Eye (tissue), 1 donor: ENCODE measurements around the gene FAM9C.
"Not testable (repeated sequence)": the region's sequence is repeated elsewhere in the genome, so short reads cannot be mapped to it uniquely, and the experiment has no call there.

Experiments
- DNase-seq: peaks from one replicate; pipeline ENCODE4 v3.0.0-alpha.2; 2015

FAM9C gene

DNA sequence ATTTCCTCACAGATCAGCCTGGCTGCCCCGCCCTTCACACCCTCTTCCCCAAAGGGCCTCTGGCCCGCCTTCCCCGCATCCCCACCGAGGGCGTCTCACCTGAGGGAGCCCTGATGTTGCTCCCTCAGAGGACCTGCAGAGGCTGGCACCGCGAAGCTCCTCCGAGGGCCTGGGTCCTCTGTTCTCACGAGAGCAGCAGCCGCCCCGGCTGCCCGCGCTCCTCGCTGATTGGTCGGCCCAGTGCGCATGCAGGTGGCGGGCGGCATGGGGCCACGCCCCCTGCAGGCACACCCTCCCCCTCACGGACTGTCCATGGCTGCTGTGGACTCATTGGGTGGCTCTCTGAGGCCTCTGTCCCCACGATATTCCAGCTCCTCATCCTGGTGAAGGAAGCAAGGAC is at the start of gene FAM9C:
Gene FAM9C (minus strand): TSS at position 180 of the 400 bp plus-strand sequence. CDS start 831 bp downstream, outside the sequence.
- no peak for DNase-seq

DNA sequence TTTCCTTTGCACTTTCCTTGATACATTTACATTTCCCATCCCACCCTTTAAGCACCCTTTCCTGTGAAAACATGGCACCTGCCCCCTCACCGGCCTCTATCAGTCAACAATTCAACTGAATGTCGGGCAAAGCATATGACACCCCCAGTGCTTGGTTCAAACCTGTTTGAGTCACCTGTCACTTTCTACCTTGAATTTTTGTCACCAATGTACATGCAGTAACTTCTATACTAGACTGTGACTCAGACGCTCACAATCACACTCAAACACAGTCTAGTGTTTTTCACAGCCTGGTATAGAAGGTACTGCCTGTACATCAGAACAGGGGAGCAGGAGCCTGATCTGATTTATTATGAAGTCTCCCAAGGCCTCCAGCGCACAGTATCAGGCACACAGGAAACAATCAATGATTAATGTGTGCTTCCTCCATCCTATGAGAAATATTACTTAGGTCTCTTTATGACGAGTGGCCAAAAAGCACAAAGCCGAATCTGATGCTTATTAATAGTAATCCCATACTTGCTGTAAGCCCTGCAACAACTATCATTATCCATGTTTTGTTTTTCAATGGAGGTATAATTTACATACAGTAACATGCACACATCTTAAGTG is 49.2 kb upstream of the FAM9C start:
- DNase-seq: no peak

DNA sequence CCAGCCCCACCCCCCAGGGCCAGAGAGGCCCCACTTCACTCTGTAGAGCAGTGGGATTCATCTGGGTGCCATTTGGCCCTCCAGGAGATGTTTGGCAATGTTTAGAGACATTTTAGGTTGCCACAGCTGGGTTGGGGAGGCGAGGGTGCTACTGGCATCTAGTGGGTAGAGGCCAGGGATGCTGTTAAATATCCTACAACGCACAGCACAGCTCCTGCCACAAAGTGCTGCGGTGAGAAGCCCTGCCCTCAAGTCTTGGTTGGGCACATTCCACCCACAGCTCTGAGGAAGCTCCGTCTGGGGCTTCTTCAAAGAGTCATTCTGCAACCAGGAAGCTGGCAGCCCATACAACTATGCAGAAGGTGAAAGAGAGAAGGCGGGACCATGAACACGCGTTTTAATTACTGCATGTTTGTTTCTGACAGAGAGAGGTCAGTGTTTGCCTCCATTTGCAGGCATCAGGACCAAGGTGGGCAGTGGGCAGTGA is 48.1 kb upstream of the FAM9C start:
- no peak for DNase-seq

DNA sequence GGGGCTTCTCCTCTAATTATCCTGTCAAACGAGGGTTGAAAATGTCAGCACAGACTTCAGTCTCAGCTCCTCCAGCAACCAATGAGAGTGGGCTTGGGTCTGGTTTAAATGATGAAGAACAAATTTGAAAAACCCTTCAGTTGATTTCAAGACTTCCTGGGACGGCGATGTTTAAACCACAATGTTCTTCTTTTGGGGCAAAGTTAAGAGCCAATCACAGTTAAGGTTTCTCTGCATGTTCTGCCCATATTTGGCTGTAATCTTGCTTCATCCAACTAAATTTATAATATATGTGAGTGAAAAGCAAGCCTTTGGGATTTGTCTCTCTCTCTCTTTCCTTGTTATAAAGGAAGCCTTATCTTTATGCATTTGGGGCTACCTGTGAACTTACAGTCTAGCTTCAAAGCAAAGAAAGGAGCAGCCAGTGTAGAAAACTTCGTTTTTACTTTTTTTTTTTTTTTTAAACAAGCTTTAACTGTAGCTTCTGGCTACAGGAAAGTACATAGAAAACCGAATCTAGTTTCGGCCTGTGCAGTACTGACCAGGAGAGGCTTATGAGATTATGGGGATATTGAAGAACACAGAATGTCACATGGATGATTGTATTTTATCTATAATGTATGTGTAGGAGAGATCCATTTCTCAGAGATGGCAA is 46.8 kb upstream of the FAM9C start:
- DNase-seq: no peak

DNA sequence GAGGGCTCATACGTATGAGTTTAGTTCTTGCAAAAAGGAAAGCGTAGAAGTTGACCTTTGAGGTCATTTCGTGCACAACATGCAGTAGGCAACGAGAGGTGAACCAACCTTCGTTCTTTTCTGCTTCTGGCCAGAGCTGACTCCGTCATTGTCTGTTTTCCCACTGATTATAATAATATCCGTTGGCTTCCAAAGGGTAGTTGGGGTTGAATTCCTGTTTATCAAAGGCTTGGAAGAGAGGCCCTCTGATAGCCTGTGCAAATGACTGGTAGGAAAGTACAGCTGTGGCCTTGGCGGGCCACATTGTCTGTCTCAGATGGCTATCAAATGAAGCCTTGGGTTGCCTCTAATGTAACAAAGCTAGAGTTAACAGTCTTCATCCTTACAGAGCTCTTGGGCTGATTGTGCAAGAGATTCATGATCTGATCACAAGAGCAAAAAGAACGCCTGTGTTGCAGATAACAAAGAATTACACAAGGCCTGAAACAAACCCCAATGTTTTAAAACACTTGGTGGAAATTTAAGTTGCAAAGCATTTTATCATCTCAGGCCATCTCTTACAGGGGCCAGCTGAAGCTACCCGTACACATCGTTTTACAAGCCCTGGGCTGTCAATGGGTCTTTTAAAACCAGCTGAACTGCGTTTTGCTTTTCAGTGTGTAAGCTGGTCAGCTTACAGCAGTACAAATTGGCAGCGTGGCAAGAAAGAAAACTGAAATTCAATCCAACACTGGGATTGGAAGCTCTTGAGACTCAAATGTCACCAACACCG is 46.1 kb upstream of the FAM9C start:
- DNase-seq: no peak

DNA sequence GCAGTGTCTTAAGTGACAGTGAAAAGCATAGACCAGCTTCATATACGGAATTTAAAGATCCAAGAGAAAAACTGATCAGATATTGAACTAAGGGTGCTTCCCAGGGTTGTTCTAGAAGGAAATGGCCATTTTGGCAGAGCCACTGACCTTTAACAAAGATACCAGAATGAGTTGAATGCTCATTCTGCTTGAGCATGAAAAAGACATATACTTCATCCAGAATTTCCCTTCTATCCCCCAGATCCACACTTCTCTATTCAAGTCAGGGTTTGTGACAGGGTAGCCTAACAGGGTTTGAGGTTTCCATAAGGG is 45.6 kb upstream of the FAM9C start:
- DNase-seq: no peak

DNA sequence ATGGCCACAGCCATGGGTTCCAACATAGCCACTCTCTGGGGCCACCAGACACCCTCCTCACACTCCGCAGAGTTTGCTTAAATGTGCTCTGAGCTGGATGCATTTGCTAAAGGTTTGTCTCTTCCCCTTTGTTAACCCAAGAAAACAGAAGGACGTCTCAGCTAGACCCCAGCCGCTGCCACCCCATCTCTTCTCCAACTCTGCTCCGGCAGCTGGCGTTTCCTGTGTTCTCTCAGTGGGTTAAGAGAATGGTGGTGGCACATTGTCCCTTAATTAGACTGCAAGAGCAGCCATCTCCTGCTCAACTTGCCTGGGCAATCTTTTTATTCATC is 43.7 kb upstream of the FAM9C start:
- no peak for DNase-seq

DNA sequence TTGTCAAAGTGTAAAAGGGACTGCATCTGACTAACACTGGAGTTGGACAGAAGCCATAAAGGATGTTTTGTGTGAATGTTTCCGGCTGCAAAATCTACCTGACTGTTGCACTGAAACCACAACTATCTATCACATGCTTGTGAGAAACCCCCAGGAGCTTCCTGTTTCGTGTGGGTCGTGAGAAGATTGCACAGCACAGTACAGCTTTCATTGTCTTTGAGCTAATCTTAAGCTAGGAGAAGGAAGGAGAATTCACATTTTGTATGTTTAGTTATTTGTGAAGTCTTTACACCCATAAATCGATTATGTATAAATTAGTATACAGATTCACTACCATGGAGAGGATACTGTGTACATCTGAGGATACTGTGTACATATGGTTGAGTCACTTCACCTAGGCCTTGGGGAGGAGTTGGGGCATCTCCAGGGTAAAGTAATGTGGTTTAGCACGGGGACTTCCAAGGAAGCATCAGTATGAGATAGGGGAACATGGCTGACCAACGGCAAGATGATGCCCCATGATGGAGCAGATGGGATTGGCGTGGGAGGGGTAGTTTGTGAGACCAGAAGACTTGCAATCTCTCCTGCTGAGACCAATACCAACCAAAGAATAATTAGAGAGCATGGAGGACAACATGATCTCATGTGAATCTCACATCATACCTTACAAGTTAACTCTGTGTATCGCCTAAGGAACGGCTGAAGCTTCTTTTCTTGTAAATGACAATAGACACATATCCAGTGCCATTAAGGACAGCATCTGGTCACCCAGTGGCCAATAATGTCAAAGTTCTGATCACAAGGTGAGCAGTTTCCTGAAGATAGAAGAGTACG is 43.1 kb upstream of the FAM9C start:
- DNase-seq: no peak

DNA sequence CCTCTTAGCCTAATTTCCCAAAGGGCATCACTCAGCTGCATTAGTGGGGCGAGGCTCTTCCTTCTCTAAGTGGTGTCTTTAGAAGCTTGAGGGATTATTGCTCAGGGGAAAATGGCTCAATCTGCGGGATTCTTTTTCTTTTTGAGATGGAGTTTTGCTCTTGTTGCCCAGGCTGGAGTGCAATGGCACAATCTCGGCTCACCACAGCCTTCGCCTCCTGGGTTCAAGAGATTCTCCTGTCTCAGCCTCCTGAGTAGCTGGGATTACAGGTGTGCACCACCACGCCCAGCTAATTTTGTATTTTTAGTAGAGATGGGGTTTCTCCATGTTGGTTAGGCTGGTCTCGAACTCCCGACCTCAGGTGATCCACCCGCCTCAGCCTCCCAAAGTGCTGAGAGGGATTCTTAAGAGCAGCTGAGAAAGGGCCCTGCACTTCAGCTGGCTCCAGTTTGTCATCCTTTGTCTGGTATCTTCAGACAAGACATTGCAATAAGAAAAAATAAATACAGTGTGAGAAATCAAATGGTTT is 42.4 kb upstream of the FAM9C start:
- not testable (repeated sequence) for DNase-seq

DNA sequence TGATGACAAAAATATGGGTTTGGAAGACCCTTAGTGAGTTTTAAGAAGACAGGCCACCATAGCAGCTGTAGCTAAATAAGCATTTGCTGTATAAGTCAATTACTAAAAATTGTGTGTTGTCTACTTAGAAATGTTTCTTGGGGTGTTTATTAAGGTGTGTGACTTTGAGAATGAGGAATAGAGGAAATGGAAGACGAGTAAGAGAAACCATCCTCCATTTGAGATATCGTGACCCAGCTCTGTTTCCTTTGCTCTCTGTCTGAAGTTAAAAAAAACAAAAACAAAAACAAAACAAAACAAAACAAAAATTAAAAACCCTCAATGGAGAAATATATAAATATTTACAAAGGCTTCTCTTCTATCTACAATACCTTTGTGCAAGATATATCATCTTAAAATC is 41.7 kb upstream of the FAM9C start:
- no peak for DNase-seq

DNA sequence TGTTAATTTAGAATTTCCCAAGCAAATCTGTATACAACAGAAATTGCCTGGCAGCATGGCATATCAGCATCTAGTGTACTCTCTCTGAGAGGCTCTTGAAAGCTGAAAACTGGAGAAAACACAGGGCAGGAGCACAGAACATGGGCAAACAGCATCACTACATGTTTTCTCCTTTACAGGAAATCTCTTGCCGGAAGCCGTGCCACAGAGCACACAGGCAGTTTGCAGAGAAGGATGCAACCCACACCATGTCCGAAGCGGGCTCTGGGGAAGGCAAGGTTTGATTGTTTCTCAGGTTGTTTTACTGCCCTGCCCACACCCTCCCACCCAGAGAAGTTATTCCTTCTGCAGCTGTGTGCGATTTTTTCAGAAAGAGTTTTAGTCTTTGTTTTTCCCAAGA is 41.1 kb upstream of the FAM9C start:
- DNase-seq: no peak

DNA sequence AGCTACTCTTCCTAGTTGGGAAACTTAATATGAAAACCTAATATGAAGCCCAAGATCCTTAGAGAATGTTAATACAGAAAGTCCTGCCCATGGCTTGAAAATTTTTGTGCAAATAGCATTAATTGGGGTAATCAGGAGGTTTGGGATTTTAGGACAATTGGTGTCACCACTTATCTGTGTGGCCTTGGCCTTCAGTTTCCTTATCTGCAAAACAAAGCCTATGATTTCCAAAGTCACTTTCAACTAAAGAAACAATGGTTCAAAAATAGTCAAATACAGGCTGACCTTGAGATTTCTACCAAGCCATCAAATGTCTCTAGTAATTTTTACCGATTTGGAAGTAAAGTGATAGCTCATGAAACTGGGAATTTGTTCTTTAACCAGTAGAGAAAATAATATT is 40.2 kb upstream of the FAM9C start:
- no peak for DNase-seq

DNA sequence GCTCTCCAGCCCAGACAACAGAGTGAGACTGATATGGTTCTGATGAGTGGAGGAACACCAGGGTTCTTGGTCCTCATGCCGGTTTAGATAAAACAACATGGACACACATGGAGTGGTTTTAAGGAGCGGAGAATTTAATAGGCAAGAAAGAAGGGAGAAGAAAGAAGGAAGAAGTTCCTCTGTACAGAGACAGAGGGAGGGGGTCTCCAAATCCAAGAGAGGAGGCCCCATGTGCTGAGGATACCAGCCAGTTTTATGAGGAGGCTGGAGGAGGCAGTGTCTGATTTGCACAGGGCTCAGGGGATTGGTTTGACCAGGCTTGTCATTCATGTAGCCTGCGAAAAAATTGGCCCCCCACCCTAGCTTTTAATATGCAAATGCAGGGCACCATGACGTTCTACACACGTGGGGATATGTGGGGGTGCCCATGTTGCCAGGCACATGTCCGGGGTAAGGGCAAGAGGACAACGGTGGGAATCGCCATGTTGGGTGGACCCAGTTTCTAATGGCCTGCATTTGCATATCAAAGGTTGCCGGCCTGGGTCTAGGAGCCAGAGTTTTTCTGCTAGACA is 39.4 kb upstream of the FAM9C start:
- not testable (repeated sequence) for DNase-seq

DNA sequence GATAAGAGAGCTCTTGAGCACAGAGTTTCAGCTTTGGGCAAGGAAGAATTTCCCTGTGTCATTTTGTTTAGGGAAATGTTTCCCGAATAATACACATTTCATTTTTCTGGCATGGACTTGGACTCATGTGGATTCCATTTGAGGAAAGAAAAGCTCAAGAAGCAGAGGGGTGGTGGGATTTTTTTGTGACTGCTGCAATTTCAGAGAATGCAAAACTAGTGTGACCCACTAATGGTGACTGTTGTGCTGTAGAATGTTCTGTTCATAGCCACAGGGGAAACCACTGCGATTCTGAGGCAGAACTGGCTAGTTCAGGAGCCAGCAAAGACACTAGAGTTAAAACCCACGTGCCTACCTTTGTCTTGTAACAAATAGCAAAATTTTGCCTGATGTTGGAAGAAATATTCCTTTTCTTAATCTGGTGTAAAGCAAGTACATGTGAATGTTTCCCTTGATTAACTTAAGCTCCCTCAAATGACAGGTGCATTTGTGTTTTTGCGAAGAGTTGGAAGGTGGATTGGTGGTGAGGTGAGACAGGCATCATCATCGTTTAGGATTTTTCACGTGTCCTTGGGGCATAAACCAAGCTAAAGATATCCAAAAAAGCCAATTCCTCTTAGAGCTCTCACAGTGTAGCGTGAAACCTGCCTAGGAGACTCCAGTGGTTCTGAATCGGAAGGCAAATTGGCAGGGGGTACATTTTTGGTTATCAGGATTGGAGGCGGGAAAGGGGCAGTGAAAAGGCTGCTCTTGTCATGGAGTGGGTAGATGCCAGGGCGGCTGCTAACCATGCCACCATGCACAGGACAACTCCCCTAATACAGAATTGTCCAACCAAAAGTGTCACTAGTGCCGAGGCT is 38.0 kb upstream of the FAM9C start:
- DNase-seq: peak; percentile 39

DNA sequence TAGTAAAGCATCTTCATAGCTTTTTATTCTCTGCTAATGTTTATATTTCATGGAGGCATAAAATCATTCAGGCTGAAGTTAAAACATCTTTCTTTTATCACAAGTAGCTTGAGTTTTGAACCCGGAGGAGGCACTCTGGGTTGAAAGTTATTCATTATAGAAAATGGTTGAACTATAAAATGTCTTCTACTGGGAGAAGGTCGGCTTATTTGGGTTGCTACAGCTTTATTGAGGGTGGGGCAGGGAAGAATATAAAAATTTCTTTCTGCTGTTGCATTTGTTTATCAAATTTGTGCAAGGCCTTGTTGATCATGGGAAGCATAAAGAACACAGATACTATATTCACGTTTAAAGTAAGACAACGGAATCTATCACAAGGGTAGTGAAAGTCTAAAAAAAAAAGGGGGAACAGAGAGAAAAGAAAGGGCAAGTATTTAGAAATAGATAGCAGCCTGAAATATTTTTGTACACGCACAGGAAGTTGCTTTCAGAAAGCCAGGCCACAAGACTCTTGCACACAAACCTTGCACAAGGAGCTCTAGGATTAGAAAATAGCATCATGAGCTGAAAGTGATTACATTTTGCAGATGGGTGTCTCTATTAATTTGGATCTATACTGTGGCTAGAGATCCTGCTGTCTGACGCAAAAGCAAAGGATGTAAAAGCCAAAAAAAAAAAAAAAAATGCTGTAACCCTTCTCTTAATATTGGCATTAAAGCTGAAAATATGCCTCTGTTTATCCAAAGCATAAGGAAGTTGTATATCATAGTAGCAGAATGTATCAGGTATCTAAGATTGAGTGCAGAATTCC is 37.2 kb upstream of the FAM9C start:
- DNase-seq: no peak

DNA sequence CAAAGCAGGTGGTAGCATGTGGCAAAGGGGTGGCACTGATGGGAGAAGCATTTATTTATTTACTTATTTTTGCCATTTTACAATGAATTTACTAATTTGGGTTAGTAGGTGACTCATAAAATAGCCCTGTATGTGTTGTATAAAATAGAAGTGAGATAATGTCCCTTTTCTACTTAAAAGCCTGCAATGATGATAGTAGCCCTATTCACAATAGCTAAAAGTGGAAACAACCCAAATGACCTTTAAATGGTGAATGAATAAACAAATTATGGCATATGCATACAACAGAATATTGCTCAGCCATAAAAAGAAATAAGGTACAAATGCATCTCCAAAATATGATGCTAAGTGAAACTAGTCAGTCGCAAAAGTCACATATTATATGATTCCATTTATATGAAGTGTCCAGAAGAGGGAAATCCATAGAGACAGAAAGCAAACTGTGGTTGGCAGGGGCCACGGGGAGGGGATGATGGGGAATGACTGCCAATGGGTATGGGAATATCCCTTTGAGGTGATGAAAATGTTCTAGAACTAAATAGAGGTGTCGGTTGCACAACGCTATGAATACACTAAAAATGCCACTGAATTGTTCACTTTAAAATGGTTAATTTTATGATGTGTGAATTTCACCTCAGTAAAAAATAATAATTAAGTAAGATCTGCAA is 35.8 kb upstream of the FAM9C start:
- DNase-seq: no peak

DNA sequence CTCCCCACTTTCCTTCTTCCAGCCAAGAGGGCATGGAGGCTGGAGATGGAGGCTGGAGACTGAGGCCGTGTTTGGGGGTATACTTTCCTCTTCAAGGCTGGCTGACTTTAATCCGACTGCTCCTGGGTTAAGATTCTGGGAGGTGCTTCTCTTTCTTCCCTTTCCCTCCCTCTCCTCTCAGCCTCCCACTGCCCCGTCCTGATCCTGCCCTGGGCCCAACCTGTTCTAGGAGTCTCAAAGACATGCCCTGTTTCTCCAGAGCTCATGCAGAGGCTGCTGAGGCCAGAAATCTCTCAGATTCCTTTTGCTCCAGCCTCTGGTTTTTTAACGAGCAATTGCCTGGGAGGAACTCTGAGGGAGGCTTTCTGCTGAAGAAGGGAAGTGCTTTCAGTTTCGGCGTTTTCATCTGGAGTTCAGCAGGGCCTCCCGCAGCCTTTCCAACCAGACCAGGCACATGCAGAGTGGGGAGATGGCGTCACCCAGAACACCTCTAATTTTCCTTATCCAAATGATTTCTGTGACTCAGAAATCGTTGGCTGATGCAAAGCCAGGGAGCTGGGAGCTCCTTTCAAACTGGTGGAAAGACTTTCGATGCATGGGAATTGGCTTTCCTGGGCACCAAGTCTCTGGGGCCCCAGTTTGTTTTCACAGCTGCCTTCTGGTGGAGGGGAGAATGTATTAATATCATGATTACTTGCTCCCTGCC is 34.5 kb upstream of the FAM9C start:
- peak; percentile 21 for DNase-seq

DNA sequence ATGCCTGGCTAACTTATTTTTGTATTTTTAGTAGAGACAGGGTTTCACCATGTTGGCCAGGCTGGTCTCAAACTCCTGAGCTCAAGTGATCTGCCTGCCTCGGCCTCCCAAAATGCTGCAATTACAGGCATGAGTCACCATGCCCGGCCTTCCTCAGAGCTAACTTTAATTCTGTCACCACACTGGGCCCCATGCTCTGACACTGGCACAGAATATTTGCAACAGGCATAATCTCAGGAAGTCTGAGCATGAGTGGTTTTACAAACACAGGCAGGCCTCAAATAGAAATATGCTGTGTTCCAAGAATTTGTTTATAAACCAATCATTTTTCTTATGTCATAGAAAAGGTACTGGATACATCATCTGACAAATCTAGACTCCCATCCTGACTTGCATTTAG is 32.7 kb upstream of the FAM9C start:
- DNase-seq: no peak

DNA sequence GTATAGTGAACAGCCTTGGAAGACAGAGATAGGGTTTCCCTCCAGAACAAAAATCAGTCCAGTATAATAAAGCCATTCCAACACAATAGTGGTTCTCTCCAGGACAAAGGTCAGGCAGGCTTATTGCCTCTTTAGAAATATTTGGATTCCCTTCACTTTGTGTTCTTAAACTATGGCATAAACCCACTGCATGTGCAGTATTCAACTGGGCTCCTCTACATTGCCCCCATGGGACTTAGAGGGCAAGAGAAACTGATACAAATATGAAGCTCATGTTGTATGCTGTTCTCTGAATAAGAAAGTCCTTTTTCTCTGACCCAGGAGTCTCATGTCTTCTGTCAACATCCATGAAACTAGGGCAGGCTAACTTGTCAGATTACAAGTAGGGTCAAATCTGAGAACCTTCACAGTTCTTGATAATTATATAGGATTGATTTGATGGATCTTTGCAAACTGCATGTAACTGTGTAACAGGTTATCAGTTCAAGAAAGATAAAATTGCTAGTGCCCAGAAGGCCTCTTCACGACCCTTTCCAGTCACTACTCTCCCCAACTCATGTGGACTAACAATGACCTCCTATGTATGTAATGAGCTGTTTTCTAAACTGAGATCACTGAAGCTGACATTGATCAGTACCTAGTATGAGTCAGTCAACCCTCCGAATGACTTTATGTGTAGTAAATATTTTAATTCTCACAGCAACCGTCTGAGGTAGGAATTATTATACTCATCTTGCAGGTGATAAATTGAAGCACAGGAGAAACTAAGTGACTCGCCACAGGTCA is 31.9 kb upstream of the FAM9C start:
- DNase-seq: no peak
